HG03571 (cell line): Measurements from ENCODE around the gene DAZAP2.
"Not testable (repeated sequence)": the region's sequence is repeated elsewhere in the genome, so short reads cannot be mapped to it uniquely, and the experiment has no call there.

ENCODE experiments used
- ATAC-seq: cut with Tn5 transposase; IDR thresholded peaks from one replicate; pipeline ENCODE4 v1.9.1; 2021; ENCODE audit not compliant: unreplicated experiment

DAZAP2 gene

DNA sequence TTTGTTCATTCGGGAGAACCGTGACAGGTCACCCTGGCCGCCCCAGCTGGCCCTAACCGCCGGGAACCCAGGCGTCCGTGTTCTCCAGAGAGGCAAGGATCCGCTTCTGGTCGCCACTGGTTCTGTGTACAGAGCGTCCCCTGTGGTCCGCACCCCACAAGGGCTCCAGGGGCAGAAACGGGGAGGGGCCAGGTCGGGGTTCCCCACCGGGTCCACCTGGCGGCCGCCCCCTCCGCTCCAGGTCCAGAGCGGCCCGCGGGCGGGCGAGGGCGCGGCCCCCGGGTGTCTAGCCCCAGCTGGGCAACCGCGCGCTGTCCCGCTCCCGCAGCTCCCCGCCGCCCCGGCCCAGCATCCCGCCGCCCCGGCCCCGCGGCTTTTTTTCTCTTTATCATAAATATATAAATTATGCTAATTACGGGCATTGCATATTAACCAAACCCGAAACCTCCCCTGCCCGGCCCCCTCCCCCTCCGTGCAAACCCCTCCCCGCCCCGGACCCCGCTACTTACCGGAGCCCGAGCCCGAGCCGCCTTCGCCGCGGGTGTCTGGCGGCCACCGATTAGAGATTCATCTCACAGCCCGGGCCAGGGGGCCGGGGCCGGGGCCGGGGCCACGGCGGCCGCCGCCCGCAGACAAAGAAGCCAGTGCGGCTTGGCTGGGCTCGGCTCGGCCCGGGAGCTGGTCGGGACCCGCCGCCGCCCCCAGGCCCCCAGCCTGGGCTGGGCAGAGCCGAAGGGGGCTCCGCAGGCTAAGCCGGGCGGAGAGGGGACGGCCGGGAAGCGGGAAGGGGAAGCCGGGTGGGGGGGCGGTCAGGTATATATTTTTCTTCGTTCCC, 21.3 kb upstream of the DAZAP2 start:
- peak; percentile 42 for ATAC-seq

GRCh38 chr12:51217968-51218606, 20.5 kb upstream of the DAZAP2 start, which contains the start of gene POU6F1:
Gene POU6F1 (minus strand): TSS chr12:51218062. CDS start chr12:51206836, 11,226 bp downstream.
- ATAC-seq, result peak; percentile 72

GRCh38 chr12:51218607-51219161, 19.9 kb upstream of the DAZAP2 start:
- ATAC-seq, result no peak

GRCh38 chr12:51219322-51219721, 19.3 kb upstream of the DAZAP2 start:
- ATAC-seq, result no peak

DNA sequence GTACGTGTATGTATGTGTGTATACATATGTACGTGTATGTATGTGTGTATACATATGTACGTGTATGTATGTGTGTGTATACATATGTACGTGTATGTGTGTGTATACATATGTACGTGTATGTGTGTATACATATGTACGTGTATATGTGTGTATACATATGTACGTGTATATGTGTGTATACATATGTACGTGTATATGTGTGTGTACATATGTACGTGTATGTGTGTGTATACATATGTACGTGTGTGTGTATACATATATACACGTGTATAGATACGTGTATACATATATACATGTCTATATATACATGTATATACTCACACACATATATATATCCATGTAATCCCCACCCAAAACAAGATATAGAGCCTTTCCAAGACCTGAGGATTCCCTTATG, 18.8 kb upstream of the DAZAP2 start:
- ATAC-seq, result not testable (repeated sequence)

DNA sequence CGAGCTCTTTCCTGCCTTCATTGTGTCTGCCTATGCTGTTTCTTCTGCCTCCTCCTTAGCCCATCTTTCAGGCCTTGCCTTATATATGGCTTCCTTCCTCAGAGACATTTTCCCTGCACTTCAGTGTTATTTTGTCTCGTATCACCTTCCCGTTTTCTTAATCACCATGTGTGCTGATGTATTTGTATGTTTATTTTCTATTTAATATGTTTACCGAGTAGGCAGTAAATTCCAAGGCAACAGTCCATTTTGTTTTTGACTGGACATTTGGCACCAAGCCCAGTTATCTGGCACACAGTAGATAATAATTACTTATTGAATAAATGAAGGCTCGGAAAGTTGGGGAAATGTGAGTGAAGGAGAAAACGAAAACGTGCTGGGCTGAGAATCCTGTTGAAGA, 16.2 kb upstream of the DAZAP2 start:
- ATAC-seq, result no peak

DNA sequence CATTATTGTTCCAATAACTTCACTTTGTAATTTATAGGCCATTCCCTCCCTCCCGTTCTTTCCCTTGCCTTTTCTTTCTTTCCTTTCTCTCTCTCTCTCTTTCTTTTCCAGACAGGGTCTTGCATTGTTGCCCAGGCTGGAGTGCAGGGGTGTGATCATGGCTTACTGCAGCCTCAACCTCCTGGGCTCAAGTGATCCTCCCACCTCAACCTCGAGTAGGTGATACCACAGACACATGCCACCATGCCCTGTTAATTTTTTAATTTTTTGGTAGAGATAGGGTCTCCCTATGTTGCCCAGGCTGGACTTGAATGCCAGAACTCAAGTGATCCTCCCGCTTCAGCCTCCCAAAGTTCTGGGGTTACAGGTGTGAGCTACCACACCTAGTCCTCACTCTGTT, 14.0 kb upstream of the DAZAP2 start:
- ATAC-seq, result no peak

- ATAC-seq, result no peak
Observed at GRCh38 chr12:51225234-51225633, 13.4 kb upstream of the DAZAP2 start.

- ATAC-seq, result no peak
Observed at GRCh38 chr12:51225771-51226170, 12.9 kb upstream of the DAZAP2 start.

DNA sequence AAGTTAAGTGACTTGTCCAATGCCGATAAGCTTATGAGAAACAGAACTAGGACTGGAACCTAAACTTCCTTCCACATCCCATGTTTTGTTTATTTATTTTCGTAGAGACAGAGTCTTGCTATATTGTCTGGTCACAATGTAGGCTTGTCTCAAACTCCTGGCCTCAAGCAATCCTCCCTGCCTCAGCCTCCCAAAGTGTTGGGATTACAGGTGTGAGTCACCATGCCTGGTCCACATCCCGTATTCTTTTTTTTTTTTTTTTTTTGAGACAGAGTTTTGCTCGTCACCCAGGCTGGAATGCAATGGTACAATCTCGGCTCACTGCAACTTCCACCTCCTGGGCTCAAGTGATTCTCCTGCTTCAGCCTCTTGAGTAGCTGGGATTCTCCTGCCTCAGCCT, 11.5 kb upstream of the DAZAP2 start:
- ATAC-seq, result not testable (repeated sequence)

GRCh38 chr12:51227962-51228361, 10.7 kb upstream of the DAZAP2 start:
- no peak for ATAC-seq

- no peak for ATAC-seq
Observed at GRCh38 chr12:51229116-51229809, 9.4 kb upstream of the DAZAP2 start.

DNA sequence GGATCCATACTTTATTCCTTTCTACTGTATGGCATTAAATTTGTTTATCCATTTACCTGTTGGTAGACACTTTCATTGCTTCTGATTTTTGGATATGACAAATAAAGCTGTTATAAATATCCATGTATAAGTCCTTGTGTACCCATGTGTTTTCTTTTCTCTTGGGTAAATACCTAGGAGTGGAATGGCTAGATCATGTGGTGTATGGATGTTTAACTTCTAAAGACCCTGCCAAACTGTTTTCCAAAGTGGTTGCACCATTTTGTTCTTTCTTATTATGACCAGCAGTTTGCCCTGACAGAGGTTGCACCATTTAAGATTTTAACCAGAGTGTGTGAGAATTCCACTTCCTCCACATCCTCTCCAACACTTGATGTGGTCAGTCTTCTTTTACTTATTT, 6.0 kb upstream of the DAZAP2 start:
- no peak for ATAC-seq

DNA sequence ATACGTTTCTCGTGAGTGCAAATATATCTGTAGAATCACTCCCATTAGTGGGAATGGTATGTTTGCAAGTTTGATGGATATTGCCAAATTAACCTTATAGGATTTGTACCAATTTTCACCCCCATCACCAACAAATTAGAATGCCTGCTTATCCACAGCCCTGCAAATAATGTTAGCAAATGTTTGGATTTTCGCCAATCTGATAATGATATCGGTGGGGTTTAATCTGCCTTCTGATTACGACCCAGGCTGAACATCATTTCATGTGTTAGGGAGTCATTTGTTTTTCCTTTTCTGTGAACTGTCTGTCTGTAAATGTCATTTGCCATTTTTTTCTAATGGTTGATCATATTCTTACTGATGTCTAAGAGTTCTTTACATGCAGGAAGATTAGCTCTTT, 4.1 kb upstream of the DAZAP2 start:
- ATAC-seq, result no peak

- no peak for ATAC-seq
Observed at GRCh38 chr12:51238037-51238509, 553 bp upstream of the DAZAP2 start.

DNA sequence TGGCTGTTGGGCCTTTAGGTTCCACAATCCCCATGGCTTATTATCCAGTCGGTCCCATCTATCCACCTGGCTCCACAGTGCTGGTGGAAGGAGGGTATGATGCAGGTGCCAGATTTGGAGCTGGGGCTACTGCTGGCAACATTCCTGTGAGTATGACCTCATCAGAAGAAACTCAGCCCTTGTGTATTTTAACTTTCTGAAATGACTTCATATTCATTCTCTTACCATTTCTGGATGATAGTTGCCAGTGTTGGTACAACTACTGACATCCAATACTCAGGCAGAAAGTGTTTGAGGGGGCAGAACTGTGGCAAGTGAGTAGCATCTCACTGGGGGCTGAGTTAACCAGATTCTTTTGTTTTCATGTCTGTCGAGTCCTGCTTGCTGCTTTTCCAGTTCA, 2.3 kb downstream of the DAZAP2 start:
- no peak for ATAC-seq

DNA sequence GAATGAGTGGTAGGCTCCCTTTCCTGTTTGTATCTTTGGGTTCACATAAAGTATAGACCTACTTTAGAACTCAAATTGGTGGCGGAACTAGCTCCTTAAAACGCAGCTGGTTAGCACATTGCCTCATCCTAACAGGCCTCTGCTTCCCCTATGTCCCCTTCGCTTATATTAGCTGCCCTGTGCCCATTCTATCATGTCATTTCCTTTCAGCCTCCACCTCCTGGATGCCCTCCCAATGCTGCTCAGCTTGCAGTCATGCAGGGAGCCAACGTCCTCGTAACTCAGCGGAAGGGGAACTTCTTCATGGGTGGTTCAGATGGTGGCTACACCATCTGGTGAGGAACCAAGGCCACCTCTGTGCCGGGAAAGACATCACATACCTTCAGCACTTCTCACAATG, 3.5 kb downstream of the DAZAP2 start:
- no peak for ATAC-seq

- no peak for ATAC-seq
Observed at GRCh38 chr12:51242876-51243275, 4.2 kb downstream of the DAZAP2 start.

DNA sequence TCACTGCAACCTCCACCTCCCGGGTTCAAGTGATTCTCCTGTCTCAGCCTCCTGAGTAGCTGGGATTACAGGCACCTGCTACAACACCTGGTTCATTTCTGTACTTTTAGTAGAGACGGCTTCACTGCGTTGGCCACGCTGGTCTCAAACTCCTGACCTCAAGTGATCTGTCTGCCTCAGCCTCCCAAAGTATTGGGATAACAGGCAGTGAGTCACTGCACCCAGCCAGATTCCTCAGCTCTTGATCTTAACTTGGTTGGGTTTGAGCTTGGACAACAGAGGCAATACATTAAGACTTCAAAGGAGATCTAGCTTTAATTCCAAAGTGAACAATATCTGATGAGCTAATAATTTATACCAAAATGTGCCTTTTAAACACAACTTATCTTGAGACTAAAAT, 5.6 kb downstream of the DAZAP2 start:
- no peak for ATAC-seq

DNA sequence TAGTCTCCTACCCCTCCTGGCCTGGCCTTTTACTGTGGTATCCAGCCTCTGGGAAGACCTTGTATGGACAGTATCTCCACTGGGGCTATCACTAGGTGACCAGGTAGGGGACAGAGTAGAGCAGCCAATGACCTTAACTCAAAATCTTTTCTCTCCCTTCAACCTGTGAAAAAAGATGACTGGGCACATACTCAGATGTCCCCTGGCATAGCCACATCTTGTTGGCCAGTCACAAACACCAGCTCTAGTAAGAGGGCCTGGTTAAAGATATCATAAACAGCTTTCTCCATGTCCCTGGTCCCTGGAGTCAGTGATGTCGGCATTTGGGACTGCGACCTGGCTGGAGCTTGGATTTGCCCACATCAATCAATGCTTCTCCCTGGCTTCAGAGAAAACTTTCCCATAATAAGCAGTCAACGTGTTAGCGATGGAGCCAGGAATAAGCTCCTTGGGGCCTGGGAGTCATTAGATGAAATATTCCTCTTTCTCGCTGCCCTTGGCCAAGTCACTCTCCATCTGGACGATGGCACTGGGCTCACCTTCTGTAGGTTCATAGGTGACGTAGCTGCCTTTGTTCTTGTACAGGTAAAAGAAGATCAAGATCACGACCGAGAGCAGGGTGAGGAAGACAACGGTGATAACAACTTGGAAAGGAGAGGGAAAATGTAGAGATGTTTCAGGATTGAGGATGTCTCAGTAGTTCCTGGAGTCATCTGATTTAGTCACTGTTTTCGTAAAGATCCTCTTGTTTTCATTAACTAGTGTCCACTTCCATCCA, 7.0 kb downstream of the DAZAP2 start:
- no peak for ATAC-seq
